Endothelial cell of umbilical vein (primary cell): ENCODE data around the gene SAMD1. TPM values are rescaled to one million over a fixed set of nuclear protein-coding genes. Genes with fewer than 3 reads are reported as not detected.

Experiments
- BruUV-seq: library from RNA; stranded (reverse); fragments of 400-500 nt; replicated peaks from 2 replicates; lab custom pipeline; 2021; lab: Mats Ljungman, UMichigan
- CTCF ChIA-PET: fragments of 300-600, 350-600 bp; sonication (Branson Sonifier 250); formaldehyde crosslinking; loops from one replicate; lab custom pipeline; 2021; ENCODE audit warnings: antibody characterized with exemption, inconsistent platforms; lab: Charles Lee
- POLR2A ChIA-PET: fragments of 300-600, 350-600 bp; sonication (Branson Sonifier 250); formaldehyde crosslinking; loops from one replicate; lab custom pipeline; 2021; ENCODE audit warnings: antibody characterized with exemption, inconsistent platforms; lab: Charles Lee
- DNase-seq: peaks from one replicate; pipeline ENCODE4 v3.0.0-alpha.2; 2011; ENCODE audit warnings: low read depth, low spot score
- FAIRE-seq: peaks from 2 replicates; lab custom pipeline; 2011; peaks lifted over from hg19 to GRCh38; lab: Jason Lieb, UNC
- H2AFZ ChIP-seq: 2 replicates; pipeline ENCODE4 v1.6.0; 2012; ENCODE audit warnings: low read depth, low read length, control low read depth, inconsistent platforms
- H3K27ac ChIP-seq: 2 replicates; pipeline ENCODE4 v1.5.1; 2011; ENCODE audit warnings: low read depth, mild to moderate bottlenecking, control low read depth, low read length, moderate library complexity; ENCODE audit not compliant: insufficient read depth
- H3K27me3 ChIP-seq, 2 experiments: 2 replicates each; pipeline versions ENCODE4 v1.6.0 to v1.6.1; 2011; ENCODE audit warnings: low read length in 2 of 2, mixed read lengths in 1 of 2; ENCODE audit not compliant: control insufficient read depth in 2 of 2, insufficient read depth in 2 of 2
- H3K36me3 ChIP-seq, 2 experiments: 2 replicates in 1 of 2; 3 replicates in 1 of 2; pipeline ENCODE4 v1.5.1; 2011; ENCODE audit warnings: low read length in 2 of 2, mild to moderate bottlenecking in 1 of 2, moderate library complexity in 1 of 2; ENCODE audit not compliant: control insufficient read depth in 2 of 2, insufficient read depth in 2 of 2; ENCODE audit errors: extremely low read depth in 1 of 2
- H3K4me1 ChIP-seq: 3 replicates; pipeline ENCODE4 v1.5.1; 2011; ENCODE audit warnings: mild to moderate bottlenecking, low read length; ENCODE audit not compliant: control insufficient read depth, insufficient read depth; ENCODE audit errors: extremely low read depth
- H3K4me2 ChIP-seq: 2 replicates; pipeline ENCODE4 v1.6.1; 2011; ENCODE audit warnings: low read length, control low read depth, mixed read lengths; ENCODE audit not compliant: insufficient read depth
- H3K4me3 ChIP-seq, 3 experiments: fragments of 200-600 bp in 1 of 3; sonication (generic), shearing (Covaris generic) in 1 of 3; replicated peaks in 1 of 3; 2 replicates each; pipeline ENCODE4 v1.5.1; 2011 to 2016; ENCODE audit warnings: control low read depth in 3 of 3, low read length in 3 of 3, mild to moderate bottlenecking in 2 of 3, inconsistent platforms in 1 of 3, low read depth in 1 of 3, moderate library complexity in 1 of 3; ENCODE audit not compliant: insufficient read depth in 1 of 3
- H3K79me2 ChIP-seq: 2 replicates; pipeline ENCODE4 v1.6.0; 2012; ENCODE audit warnings: low read length, inconsistent platforms; ENCODE audit not compliant: control insufficient read depth, insufficient read depth
- H3K9ac ChIP-seq: replicated peaks from 2 replicates; pipeline ENCODE3; 2011; ENCODE audit warnings: low read length, control low read depth; ENCODE audit not compliant: insufficient read depth; ENCODE audit errors: extremely low read depth
- H3K9me1 ChIP-seq: replicated peaks from 3 replicates; pipeline ENCODE4 v1.6.0; 2011; ENCODE audit warnings: mild to moderate bottlenecking, low read length; ENCODE audit not compliant: control insufficient read depth, insufficient read depth; ENCODE audit errors: extremely low read depth
- H3K9me3 ChIP-seq: replicated peaks from 2 replicates; pipeline ENCODE4 v1.5.1; 2012; ENCODE audit warnings: low read length, inconsistent platforms; ENCODE audit not compliant: control insufficient read depth, insufficient read depth
- H4K20me1 ChIP-seq: replicated peaks from 2 replicates; pipeline ENCODE3; 2011; ENCODE audit warnings: mild to moderate bottlenecking, low read length; ENCODE audit not compliant: control insufficient read depth, insufficient read depth; ENCODE audit errors: extremely low read depth
- EZH2 ChIP-seq: IDR thresholded peaks from 2 replicates; pipeline ENCODE4 v1.6.1; 2012; ENCODE audit warnings: borderline replicate concordance, low read depth, mild to moderate bottlenecking, moderate library complexity, low read length, inconsistent platforms; ENCODE audit not compliant: severe bottlenecking
- POLR2A ChIP-seq: IDR thresholded peaks from 2 replicates; pipeline ENCODE4 v1.6.1; 2012; ENCODE audit warnings: low read depth, mild to moderate bottlenecking, control low read depth, low read length
- dilution Hi-C: fragments of 300-500 bp; cut with MboI; formaldehyde crosslinking; loops from one replicate; pipeline ENCODE4 v1.15.0; 2019; ENCODE audit warnings: low sequenced_read_pairs; ENCODE audit not compliant: extremely low pct_ligation_motif_present
- intact Hi-C: fragments of 100-400 bp; cut with micrococcal nuclease; formaldehyde crosslinking; loops from one replicate; pipeline ENCODE4 v1.10.0; 2022
- polyA plus RNA-seq, 4 experiments: library from polyadenylated mRNA; depleted of rRNA in 3 of 4; stranded (reverse) in 3 of 4; unstranded in 1 of 4; fragments of >200 nt; gene quantifications; 2 replicates each; pipeline versions ENCODE4 v1.2.1 to v1.2.3, GENCODE V29; 2011 to 2012; ENCODE audit warnings: missing spikeins in 1 of 4
- total RNA-seq: library from RNA; stranded (reverse); gene quantifications from 2 replicates; pipeline ENCODE4 v1.2.3, GENCODE V29; 2021
- TF ChIP-seq, protein P1 (sequence below): IDR thresholded peaks from 2 replicates; pipeline ENCODE4 v1.6.1; 2011; ENCODE audit not compliant: insufficient read depth, insufficient read length
- TF ChIP-seq, protein P2 (sequence below), 2 donors: IDR thresholded peaks; 1 replicate in 1 of 2; 2 replicates in 1 of 2; pipeline ENCODE4 v1.5.1; 2011; ENCODE audit warnings: low read length in 2 of 2, mild to moderate bottlenecking in 2 of 2, moderate library complexity in 2 of 2, control low read depth in 1 of 2, inconsistent platforms in 1 of 2, low read depth in 1 of 2; ENCODE audit not compliant: insufficient read depth in 1 of 2; ENCODE audit errors: extremely low read depth in 1 of 2

SAMD1 gene
- total and polyA plus RNA-seq, 2 donors (not counting 3 experiments of a cell fraction or from before 2014, with no cell fraction given), result 14.1 to 35.9 TPM

DNA sequence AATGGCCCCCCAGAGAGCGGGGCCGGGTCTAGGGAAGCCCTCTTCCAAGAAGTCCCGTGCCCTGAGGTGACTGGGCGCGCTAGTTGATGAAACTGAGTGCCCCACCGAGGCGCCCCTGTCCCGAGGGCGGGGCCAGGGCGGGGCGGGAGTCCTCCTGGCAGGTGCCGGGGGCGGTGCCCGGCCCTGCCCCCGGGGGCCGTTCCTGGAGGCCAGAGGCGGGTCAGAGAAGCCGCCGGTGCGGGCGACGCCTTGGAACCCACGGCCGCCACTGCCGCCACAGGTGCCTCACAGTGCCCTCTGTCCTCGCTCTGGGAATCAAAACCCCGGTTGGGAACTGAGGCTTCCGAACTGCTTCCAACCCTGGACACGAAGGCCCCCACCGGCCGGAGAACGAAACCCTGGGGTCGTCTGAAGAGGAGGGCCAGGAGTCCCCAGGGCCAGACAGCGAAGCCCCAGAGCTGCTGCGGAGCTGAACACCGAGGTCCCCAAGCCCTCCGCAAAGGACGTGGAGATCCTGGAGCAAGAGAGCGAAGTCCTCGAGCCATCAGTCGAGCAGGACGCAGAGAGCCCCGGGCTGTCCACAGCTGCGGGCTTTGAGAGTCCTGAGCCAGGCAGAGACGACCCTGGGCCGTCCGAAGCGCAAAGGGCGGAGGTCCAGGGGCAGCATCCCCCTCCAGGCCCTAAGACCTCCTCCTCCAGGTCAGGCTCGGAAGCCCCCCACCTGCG is 17.9 kb downstream of the SAMD1 start, which contains the start of gene MISP3:
Gene MISP3, plus strand, starts transcription at position 252 of the 726 bp plus-strand sequence. CDS start 524 bp downstream, outside the sequence.
- peak within 1 kb of the TSS; percentile 99 for H2AFZ ChIP-seq
- peak within 1 kb of the TSS; percentile 8 for H3K9ac ChIP-seq
- DNase-seq (peak; percentile 43), FAIRE-seq (no peak)
- dilution Hi-C loops, result no loop called here
- H3K27me3 ChIP-seq, result no peaks in the 10 kb centered on the region
- H3K4me3 ChIP-seq, result peak within 1 kb of the TSS; percentile 43 to 61 (median 47)
- H3K9me1 ChIP-seq, result no peaks in the 10 kb centered on the region
- no peaks in the 10 kb centered on the region for H3K36me3 ChIP-seq
- peak within 1 kb of the TSS; percentile 79 for H3K4me2 ChIP-seq
- TF ChIP-seq POLR2A (no peak), EZH2 (peak; percentile 37)
- TF ChIP-seq, protein P1, sequence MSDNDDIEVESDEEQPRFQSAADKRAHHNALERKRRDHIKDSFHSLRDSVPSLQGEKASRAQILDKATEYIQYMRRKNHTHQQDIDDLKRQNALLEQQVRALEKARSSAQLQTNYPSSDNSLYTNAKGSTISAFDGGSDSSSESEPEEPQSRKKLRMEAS, result no peak
- TF ChIP-seq, protein P2, sequence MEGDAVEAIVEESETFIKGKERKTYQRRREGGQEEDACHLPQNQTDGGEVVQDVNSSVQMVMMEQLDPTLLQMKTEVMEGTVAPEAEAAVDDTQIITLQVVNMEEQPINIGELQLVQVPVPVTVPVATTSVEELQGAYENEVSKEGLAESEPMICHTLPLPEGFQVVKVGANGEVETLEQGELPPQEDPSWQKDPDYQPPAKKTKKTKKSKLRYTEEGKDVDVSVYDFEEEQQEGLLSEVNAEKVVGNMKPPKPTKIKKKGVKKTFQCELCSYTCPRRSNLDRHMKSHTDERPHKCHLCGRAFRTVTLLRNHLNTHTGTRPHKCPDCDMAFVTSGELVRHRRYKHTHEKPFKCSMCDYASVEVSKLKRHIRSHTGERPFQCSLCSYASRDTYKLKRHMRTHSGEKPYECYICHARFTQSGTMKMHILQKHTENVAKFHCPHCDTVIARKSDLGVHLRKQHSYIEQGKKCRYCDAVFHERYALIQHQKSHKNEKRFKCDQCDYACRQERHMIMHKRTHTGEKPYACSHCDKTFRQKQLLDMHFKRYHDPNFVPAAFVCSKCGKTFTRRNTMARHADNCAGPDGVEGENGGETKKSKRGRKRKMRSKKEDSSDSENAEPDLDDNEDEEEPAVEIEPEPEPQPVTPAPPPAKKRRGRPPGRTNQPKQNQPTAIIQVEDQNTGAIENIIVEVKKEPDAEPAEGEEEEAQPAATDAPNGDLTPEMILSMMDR (IDR thresholded peaks at IDR 0.05; ENCODE audit: extremely low read depth in 1 of 2, insufficient read depth in 1 of 2, low read depth in 1 of 2, low read length in 2 of 2), result no peak
- peaks cover 26% of the 10 kb centered on the region for H3K4me1 ChIP-seq
- H3K27ac ChIP-seq, result no peak within 1 kb of the TSS
- no peaks in the 10 kb centered on the region for H3K9me3 ChIP-seq
- intact Hi-C loops, result loop anchor here (1.0 to 5.0 kb wide), 5 partner anchors 40 to 285 kb away; partner anchors contain the start of genes ASF1B and RFX1
- no peaks in the 10 kb centered on the region for H4K20me1 ChIP-seq
- POLR2A ChIA-PET, result no interaction called here
- no peaks in the 10 kb centered on the region for H3K79me2 ChIP-seq
- no TSS peak for BruUV-seq
- CTCF ChIA-PET, result interaction anchor here (0.6 to 6.6 kb wide), 37 partner anchors 10 to 288 kb away, joined by 3 to 74 read pairs (median 5); partner anchors contain the start of genes ASF1B, BRME1, IL27RA and NANOS3
